ENCODE measurements around the gene CRYBB1. TPM values are rescaled to one million over a fixed set of nuclear protein-coding genes. Genes with fewer than 3 reads are reported as not detected.

CRYBB1 gene
- total and polyA plus RNA-seq, 2 donors (not counting 3 experiments of a cell fraction or from before 2014, with no cell fraction given) = not detected

DNA sequence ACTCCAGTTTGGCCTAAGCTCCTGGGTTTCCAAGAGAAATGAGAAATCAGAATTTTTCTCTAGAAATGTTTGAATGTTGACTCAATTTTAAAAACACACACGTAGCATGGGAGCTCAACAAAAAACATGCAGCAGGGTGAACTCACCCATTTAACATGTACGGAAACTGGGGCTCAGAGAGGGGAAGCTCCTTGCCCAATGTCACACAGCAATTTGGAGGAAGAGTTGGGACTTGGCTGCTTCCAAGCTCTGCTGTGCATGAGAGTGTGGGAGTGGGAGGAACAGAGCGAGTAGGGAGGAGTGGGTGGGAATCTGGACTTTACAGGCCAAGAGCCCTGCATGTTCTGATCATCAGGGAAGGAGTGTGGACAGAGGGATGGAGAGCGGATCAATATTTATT is 33.8 kb downstream of the CRYBB1 start:
- Histone ChIP-seq H3K27me3 (ENCODE audit: control insufficient read depth in 2 of 2, insufficient read depth in 2 of 2, low read length in 2 of 2) (no peaks in the 10 kb centered on the region), H3K27ac (ENCODE audit: insufficient read depth, low read depth, low read length) (no peak overlapping the region), H3K4me2 (ENCODE audit: insufficient read depth, low read length) (no peak overlapping the region), H3K36me3 (ENCODE audit: control insufficient read depth in 2 of 2, extremely low read depth in 1 of 2, insufficient read depth in 2 of 2, low read length in 2 of 2) (peaks cover 0 to 4% of the 10 kb centered on the region in 2 experiments), H3K4me3 (replicated peaks in 1 of 3; ENCODE audit: insufficient read depth in 1 of 3, low read depth in 1 of 3, low read length in 3 of 3) (no peak overlapping the region), H4K20me1 (replicated peaks; ENCODE audit: control insufficient read depth, extremely low read depth, insufficient read depth, low read length) (peaks cover 3% of the 10 kb centered on the region), H3K79me2 (ENCODE audit: control insufficient read depth, insufficient read depth, low read length) (peaks cover 35% of the 10 kb centered on the region), H3K4me1 (ENCODE audit: control insufficient read depth, extremely low read depth, insufficient read depth, low read length) (peaks cover 33% of the 10 kb centered on the region), H3K9me3 (replicated peaks; ENCODE audit: control insufficient read depth, insufficient read depth, low read length) (no peaks in the 10 kb centered on the region), H3K9ac (replicated peaks; ENCODE audit: extremely low read depth, insufficient read depth, low read length) (no peak overlapping the region), H2AFZ (ENCODE audit: low read depth, low read length) (no peak overlapping the region), H3K9me1 (replicated peaks; ENCODE audit: control insufficient read depth, extremely low read depth, insufficient read depth, low read length) (no peaks in the 10 kb centered on the region)
- BruUV-seq (replicated peaks) = no TSS peak
- TF ChIP-seq, protein P1, sequence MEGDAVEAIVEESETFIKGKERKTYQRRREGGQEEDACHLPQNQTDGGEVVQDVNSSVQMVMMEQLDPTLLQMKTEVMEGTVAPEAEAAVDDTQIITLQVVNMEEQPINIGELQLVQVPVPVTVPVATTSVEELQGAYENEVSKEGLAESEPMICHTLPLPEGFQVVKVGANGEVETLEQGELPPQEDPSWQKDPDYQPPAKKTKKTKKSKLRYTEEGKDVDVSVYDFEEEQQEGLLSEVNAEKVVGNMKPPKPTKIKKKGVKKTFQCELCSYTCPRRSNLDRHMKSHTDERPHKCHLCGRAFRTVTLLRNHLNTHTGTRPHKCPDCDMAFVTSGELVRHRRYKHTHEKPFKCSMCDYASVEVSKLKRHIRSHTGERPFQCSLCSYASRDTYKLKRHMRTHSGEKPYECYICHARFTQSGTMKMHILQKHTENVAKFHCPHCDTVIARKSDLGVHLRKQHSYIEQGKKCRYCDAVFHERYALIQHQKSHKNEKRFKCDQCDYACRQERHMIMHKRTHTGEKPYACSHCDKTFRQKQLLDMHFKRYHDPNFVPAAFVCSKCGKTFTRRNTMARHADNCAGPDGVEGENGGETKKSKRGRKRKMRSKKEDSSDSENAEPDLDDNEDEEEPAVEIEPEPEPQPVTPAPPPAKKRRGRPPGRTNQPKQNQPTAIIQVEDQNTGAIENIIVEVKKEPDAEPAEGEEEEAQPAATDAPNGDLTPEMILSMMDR (IDR thresholded peaks at IDR 0.05; ENCODE audit: extremely low read depth in 1 of 2, insufficient read depth in 1 of 2, low read depth in 1 of 2, low read length in 2 of 2) = no peak
- TF ChIP-seq, protein P2, sequence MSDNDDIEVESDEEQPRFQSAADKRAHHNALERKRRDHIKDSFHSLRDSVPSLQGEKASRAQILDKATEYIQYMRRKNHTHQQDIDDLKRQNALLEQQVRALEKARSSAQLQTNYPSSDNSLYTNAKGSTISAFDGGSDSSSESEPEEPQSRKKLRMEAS (IDR thresholded peaks at IDR 0.05; ENCODE audit: insufficient read depth, insufficient read length) = no peak
- TF ChIP-seq JUN (IDR thresholded peaks at IDR 0.05; ENCODE audit: borderline replicate concordance, insufficient read depth, insufficient read length, low read depth) (no peak), FOS (IDR thresholded peaks at IDR 0.05; ENCODE audit: borderline replicate concordance, insufficient read depth, low read length) (no peak), POLR2A (IDR thresholded peaks at IDR 0.05; ENCODE audit: low read depth, low read length) (no peak), GATA2 (IDR thresholded peaks at IDR 0.05; ENCODE audit: insufficient read depth, insufficient read length, low read depth, low read length) (no peak)
- ChIA-PET CTCF (interaction anchor here (1.7 kb wide), 1 partner anchor 12 kb away, joined by 6 read pairs; no protein-coding TSS in a partner anchor), POLR2A (no interaction called here)
- intact Hi-C loops (cut with micrococcal nuclease) (no loop called here), dilution Hi-C loops (cut with MboI; ENCODE audit: extremely low pct_ligation_motif_present, low sequenced_read_pairs) (no loop called here)
- FAIRE-seq (no peak), DNase-seq (ENCODE audit: low read depth, low spot score) (no peak)

Measured in endothelial cell of umbilical vein (primary cell).